Raji (cell line): ENCODE data around the gene ZNF581.

Experiments
- POLR2A ChIP-seq: IDR thresholded peaks from 2 replicates; pipeline ENCODE4 v1.6.1; 2011; ENCODE audit warnings: low read depth, low read length, control low read depth; ENCODE audit not compliant: insufficient read depth

Gene ZNF581

DNA sequence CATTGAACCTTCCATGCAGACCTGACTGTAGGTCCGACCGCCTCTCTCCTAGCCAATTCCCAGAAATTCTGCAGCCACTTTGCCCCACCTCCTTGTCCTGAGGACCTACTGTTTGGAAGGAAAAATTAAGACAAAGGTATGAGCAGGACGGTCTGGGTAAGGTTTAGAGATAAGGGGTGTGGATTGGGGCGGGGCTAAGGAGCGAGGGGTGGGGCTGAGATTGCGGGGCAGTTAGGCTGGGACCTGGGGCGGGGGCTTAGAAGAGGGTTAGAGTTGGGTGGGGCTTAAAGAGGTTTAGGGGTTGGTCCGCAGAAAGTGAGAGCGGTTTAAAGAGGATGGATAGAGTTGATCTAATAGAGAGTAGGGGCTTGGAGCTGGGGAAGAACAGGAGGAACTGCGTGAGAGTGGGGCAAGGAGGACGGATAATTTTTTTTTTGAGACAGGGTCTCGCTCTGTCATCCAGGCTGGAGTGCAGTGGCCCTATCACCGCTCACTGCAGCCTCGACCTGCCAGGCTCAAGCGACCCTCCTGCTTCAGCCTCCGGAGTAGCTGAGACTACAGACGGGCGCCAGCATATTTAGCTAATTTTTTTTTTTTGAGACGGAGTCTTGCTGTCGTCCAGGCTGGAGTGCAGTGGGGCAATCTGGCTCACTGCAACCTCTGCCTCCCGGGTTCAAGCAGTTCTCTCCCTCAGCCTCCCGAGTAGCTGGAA lies 39.7 kb upstream of the ZNF581 start:
- TF ChIP-seq POLR2A = no peak

DNA sequence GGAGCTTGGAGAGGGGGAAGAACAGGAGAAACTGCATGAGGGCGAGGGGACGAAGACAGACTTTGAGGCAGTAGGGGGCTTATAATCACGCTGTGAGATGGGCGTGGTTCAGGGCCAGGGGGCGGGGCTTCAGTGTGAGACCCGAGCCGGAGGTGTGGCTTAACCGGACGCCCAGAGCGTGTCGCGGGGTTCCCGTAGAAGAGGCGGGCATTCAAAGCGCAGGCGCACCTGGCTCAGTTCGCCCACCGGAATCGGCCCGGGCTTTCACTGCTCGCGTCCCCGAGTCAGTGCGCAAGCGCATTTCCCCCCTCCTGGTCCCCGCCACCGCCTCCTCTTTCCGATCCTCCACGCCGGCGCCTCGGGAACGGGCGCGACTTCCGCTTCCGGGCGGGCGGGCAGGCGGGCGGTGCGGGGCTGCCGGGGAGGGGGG lies 38.2 kb upstream of the ZNF581 start:
- TF ChIP-seq POLR2A = peak; percentile 59; the same call in 1 of the 2 replicates

DNA sequence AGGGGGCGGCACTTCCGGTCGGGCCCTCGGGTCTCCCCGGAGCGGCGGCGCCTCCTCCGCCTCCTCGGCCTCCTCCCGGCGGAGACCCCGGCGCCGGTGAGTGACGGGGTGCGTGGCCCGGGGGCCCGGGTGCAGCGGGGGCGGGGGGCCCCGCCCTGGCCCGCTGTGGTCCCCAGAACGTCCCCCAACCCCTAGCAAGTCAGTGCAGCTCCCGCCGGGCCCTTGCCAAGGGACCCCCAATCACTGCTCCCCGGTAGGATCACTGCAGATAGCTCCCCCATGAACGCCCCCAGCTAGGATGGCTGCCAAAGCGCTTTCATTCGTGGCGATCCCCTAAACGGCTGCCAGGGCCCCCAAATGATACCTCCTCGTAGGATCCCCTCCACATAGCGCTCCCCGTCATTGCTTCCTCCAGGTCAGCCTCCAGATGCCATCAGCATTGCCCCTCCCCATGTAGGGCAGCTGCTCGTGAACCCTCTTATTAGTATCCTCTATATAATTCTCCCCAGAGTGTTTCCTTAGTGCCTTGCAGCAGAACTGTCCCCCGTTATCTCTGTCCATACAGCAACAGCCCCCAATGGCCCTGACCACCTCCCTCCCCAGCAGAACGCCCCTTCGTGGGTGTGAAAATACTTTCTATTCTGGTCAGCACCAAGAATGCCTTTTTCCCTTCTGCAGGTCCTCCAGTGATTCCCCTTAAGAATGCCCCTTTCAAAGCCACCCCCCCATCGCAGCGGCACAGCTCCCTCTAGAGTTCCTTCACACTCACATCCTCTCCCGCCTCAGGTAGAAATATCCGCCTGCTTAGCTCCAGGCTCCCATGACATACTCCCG lies 37.6 kb upstream of the ZNF581 start, which contains the start of gene ZNF865:
TSS of gene ZNF865 (plus strand) at position 11 of the 834 bp plus-strand sequence. CDS start 7,972 bp downstream, outside the sequence.
- peak; percentile 35; the same call in 1 of the 2 replicates for TF ChIP-seq POLR2A

DNA sequence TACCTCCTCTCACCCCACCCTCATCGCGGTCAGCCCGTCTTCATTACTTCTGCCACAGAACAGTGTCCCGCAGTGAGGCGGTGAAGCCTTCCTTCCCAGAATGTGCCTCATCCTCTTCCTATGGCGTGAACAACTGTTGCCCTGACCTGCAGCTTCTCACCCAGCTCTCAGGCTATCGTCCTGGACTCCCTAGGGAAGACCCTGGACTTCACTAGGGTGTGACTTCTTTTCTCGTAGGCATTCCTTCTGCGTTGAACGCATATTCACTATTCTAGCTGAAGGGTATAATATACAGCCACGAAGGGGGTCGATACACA lies 37.0 kb upstream of the ZNF581 start:
- TF ChIP-seq POLR2A = no peak

DNA sequence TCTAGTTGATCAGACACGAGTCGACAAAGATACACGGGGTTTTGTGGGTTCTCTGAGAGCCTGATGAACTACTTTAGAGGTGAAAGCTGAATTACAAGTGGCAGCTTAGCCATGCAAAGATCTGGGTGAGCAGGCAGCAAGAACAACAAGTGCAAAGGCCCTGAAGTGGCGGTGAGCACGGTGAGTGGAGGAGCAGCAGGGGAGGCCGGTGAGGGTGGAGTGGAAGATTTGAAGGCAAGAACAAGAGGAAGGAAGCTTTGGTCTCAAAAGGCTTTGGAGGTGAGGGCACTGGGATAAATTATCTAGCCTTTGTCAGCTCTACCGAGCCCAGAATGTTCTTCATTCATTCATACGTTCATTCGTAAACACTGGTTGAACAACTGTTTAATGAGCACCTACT lies 36.6 kb upstream of the ZNF581 start:
- TF ChIP-seq POLR2A = no peak

DNA sequence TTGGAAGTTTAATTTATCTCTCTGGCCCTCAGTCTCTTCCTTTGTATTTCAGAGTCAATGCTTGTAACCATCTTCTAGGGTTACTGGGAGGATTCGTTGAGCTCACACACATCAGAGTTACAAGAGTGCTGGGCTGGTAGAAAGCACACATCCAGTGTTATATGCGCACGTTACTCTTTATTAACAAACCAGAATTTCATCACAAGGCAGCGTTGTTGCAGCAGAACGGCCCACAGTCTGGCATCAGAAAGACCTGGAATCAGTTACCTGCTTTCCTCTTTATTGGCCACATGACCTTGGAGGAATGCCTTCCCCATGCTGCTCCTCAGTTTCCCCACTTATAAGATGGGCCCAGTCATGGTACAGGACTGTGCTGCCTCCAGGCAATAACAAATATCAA lies 34.1 kb upstream of the ZNF581 start:
- TF ChIP-seq POLR2A = no peak

DNA sequence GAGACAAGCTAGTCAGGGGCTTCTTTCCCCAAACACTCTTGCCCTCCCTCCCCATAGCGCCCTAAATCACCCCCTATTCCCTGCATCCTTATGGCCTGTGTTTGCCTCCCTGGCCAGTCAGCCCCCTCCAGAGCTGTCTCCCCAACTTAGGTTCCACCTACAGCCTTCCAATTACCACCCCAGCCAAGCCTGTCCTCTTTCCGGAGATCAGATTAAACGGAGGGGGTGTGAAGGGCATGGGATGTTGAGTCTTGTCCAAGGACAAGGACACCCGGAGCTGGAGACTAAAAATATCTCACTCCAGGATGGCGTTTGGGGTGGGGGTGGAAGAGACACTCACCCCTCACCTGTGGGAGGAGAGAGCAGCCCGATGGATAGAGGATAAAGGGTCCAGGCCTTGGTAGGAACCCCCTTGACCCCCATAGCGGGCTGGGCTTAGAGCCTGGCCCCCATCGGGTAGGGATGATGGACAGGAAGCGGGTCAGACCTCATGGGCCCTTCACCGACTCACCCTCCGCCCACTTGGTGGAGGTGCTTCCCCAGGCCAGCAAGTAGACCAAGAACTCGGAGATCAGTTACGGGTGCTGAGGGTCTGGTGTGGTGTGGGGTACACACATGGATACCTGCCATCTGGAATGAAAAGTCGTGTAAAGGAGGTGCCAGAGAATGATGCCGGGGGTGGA lies 32.0 kb upstream of the ZNF581 start:
- no peak for TF ChIP-seq POLR2A

DNA sequence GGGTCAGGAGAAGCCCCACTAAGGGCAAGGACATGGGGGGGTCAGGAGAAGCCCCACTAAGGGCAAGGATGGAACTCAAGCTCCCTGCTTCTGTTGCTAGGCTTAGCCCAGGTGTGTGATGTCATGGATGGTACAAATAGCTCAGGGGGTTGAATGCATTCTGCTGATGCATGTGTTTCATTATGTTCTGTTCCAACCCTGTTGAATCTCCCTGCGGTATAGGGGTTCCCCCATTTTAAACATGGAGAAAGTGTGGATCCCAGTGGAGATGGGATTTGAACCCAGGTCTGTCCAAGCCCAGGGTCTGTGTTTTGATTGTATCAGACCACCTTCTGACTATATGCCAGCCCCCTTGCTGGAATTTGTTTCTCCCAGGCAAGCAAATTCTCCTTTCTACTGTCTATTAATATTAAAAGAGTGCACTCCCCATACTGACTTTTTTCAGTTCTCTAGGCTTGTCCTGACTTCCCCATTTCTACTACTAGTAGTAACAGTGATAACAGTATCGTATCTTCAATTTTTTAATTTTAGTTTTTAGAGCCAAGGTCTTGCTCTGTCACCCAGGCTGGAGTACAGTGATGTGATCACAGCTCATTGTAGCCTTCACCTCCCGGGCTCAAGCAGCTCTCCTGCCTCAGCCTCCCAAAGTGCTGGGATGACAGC lies 31.3 kb upstream of the ZNF581 start:
- TF ChIP-seq POLR2A = no peak

DNA sequence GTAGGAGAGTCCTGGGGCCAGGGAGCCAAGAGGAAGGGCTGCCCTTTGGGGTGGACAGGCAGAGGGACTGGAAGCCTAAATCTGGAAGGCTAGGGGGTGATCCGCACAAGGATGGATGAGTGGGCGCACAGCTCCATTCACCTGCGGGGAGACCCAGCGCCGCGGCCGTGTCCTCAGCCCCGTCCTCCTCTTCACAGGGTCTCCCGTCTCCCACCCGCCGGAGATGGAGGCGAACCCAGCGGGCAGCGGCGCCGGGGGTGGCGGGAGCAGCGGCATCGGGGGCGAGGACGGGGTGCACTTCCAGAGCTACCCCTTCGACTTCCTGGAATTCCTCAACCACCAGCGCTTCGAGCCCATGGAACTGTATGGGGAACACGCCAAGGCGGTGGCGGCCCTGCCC lies 30.1 kb upstream of the ZNF581 start:
- no peak for TF ChIP-seq POLR2A

DNA sequence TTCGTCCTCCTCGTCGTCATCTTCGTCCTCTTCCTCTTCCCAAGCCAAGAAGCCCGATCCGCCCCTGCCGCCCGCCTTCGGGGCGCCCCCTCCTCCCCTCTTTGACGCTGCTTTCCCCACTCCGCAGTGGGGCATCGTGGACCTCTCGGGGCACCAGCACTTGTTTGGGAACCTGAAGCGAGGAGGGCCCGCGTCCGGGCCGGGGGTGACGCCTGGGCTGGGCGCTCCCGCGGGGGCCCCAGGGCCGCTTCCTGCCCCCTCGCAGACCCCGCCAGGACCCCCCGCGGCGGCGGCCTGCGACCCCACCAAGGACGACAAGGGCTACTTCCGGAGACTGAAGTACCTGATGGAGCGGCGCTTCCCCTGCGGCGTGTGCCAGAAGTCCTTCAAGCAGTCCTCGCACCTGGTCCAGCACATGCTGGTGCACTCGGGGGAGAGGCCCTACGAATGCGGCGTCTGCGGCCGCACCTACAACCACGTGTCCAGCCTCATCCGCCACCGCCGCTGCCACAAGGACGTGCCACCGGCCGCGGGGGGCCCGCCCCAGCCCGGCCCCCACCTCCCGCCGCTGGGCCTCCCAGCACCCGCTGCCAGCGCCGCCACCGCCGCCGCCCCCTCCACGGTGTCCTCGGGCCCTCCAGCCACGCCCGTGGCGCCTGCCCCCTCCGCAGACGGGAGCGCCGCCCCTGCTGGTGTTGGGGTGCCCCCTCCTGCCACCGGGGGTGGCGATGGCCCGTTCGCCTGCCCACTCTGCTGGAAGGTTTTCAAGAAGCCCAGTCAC lies 29.3 kb upstream of the ZNF581 start:
- no peak for TF ChIP-seq POLR2A

DNA sequence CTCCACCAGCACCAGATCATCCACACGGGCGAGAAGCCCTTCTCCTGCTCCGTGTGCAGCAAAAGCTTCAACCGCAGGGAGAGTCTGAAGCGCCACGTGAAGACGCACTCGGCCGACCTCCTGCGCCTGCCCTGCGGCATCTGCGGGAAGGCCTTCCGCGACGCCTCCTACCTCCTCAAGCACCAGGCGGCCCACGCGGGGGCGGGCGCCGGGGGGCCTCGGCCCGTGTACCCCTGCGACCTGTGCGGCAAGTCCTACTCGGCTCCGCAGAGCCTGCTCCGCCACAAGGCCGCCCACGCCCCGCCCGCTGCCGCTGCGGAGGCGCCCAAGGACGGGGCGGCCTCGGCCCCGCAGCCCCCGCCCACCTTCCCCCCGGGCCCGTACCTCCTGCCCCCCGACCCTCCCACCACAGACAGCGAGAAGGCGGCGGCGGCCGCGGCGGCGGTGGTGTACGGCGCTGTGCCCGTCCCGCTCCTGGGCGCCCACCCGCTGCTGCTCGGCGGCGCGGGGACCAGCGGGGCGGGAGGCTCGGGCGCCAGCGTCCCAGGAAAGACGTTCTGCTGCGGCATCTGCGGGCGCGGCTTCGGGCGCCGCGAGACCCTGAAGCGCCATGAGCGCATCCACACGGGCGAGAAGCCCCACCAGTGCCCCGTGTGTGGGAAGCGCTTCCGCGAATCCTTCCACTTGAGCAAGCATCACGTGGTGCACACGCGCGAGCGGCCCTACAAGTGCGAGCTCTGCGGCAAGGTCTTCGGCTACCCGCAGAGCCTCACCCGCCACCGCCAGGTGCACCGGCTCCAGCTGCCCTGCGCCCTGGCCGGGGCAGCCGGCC lies 28.5 kb upstream of the ZNF581 start:
- TF ChIP-seq POLR2A = no peak

DNA sequence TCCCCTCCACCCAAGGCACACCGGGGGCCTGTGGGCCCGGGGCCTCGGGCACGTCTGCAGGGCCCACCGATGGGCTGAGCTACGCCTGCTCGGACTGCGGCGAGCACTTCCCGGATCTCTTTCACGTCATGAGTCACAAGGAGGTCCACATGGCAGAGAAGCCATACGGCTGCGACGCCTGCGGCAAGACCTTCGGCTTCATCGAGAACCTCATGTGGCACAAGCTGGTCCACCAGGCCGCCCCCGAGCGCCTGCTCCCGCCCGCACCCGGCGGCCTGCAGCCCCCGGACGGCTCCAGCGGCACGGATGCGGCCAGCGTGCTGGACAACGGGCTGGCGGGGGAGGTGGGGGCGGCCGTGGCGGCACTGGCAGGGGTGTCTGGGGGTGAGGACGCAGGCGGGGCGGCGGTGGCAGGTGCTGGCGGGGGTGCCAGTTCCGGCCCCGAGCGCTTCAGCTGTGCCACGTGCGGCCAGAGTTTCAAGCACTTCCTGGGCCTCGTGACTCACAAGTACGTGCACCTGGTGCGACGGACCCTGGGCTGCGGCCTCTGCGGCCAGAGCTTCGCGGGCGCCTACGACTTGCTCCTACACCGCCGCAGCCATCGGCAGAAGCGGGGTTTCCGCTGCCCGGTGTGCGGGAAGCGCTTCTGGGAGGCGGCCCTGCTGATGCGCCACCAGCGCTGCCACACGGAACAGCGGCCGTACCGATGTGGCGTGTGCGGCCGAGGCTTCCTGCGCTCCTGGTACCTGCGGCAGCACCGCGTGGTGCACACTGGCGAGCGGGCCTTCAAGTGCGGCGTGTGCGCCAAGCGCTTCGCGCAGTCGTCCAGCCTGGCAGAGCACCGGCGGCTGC lies 27.7 kb upstream of the ZNF581 start:
- TF ChIP-seq POLR2A = no peak

DNA sequence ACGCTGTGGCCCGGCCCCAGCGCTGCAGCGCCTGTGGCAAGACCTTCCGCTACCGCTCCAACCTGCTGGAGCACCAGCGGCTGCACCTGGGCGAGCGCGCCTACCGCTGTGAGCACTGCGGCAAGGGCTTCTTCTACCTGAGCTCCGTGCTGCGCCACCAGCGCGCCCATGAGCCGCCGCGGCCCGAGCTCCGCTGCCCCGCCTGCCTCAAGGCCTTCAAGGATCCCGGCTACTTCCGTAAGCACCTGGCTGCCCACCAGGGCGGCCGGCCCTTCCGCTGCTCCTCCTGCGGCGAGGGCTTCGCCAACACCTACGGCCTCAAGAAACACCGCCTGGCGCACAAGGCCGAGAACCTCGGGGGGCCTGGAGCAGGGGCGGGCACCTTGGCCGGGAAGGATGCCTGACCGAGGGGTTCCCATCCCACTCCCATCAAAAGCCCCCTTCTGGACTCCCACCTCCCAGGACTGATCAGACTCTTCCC lies 27.0 kb upstream of the ZNF581 start:
- no peak for TF ChIP-seq POLR2A
